Ascending aorta (tissue), 2 donors: Measurements from ENCODE around the gene NUDT9. TPM values are rescaled to one million over a fixed set of nuclear protein-coding genes. Genes with fewer than 3 reads are reported as not detected.
A peak's percentile ranks its signal among the peaks of the same experiment; 100 is the strongest.
"Not testable (repeated sequence)": the region's sequence is repeated elsewhere in the genome, so short reads cannot be mapped to it uniquely, and the experiment has no call there.

Experiments used
- DNase-seq, 2 donors: peaks; one replicate each; pipeline ENCODE4 v3.0.0-alpha.2; 2019; ENCODE audit warnings: low spot score in 2 of 2
- H3K27ac ChIP-seq, 2 donors: fragments of 200-600 bp; sonication (generic); one replicate each; pipeline ENCODE4 v1.5.1; 2016 to 2017; ENCODE audit warnings: mild to moderate bottlenecking in 1 of 2
- H3K27me3 ChIP-seq: fragments of 200-600 bp; sonication (generic); one replicate; pipeline ENCODE4 v1.5.1; 2017
- H3K36me3 ChIP-seq, 2 donors: fragments of 200-600 bp; sonication (generic); one replicate each; pipeline ENCODE4 v1.5.1; 2016
- H3K4me1 ChIP-seq, 2 donors: fragments of 200-600 bp; sonication (generic); one replicate each; pipeline ENCODE4 v1.5.1; 2016 to 2017; ENCODE audit warnings: mild to moderate bottlenecking in 1 of 2
- H3K4me3 ChIP-seq, 2 donors: fragments of 200-600 bp; sonication (generic); one replicate each; pipeline ENCODE4 v1.5.1; 2016 to 2017; ENCODE audit warnings: mild to moderate bottlenecking in 1 of 2
- H3K9me3 ChIP-seq, 2 donors: fragments of 200-600 bp; sonication (generic); one replicate each; pipeline ENCODE4 v1.5.1; 2016
- CTCF ChIP-seq, 3 experiments: fragments of 200-600 bp in 2 of 3; fragments of 450-650 bp in 1 of 3; sonication (generic) in 2 of 3; IDR thresholded peaks; one replicate each; pipeline ENCODE4 v1.5.1; 2016 to 2019; ENCODE audit warnings: antibody characterized with exemption in 3 of 3, mild to moderate bottlenecking in 1 of 3, moderate library complexity in 1 of 3
- intact Hi-C: fragments of 100-400 bp; cut with DNase I; formaldehyde crosslinking; loops from one replicate; pipeline ENCODE4 v1.15.1; 2023
- total RNA-seq: library from RNA; depleted of rRNA; stranded (reverse); fragments of >200 nt; gene quantifications from one replicate; pipeline ENCODE4 v1.1.0, GENCODE V29; 2016

Gene NUDT9
- total RNA-seq, 1 donor from 2014 or later, result 35.9 TPM

- Histone ChIP-seq H3K4me1 (peaks cover 0 to 11% of the 10 kb centered on the region in 2 donors), H3K9me3 (peaks cover 0 to 14% of the 10 kb centered on the region in 2 donors), H3K36me3 (no peaks in the 10 kb centered on the region), H3K27ac (no peak overlapping the region), H3K4me3 (no peak overlapping the region), H3K27me3 (no peaks in the 10 kb centered on the region)
- intact Hi-C loops, result no loop called here
- DNase-seq, result no peak
- TF ChIP-seq CTCF (IDR thresholded peaks at IDR 0.05), result no peak
These were observed 35.1 kb upstream of the NUDT9 start for GRCh38 chr4:87387237-87387636.

GRCh38 chr4:87388901-87389300 is 33.5 kb upstream of the NUDT9 start:
- peak overlapping the region; percentile 69 for H3K4me3 ChIP-seq
- no peak overlapping the region for H3K27ac ChIP-seq
- no peak for DNase-seq
- H3K9me3 ChIP-seq, result peaks cover 0 to 14% of the 10 kb centered on the region in 2 donors
- H3K27me3 ChIP-seq, result no peaks in the 10 kb centered on the region
- no peak for TF ChIP-seq CTCF (IDR thresholded peaks at IDR 0.05)
- peaks cover 0 to 11% of the 10 kb centered on the region in 2 donors for H3K4me1 ChIP-seq
- intact Hi-C loops, result no loop called here
- H3K36me3 ChIP-seq, result no peaks in the 10 kb centered on the region

DNA sequence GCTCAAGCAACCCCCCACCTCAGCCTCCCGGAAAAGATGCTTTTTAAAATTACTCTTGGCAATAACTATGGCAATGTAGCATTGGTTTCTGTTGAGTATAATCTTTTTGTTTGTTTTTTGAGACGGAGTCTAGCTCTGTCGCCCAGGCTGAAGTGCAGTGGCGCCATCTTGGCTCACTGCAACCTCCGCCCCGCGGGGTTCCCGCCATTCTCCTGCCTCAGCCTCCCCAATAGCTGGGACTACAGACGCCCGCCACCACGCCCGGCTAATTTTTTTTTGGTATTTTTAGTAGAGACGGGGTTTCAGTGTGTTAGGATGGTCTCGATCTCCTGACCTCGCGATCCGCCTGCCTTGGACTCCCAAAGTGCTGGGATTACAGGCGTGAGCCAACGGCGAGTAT is 32.3 kb upstream of the NUDT9 start:
- H3K27me3 ChIP-seq, DNase-seq, H3K36me3 ChIP-seq, H3K9me3 ChIP-seq, intact Hi-C loops: not testable (repeated sequence)
- H3K4me3 ChIP-seq, result peak overlapping the region; percentile 69
- peak overlapping the region; percentile 86 to 89 for H3K27ac ChIP-seq
- peaks cover 0 to 11% of the 10 kb centered on the region in 2 donors for H3K4me1 ChIP-seq

- no peaks in the 10 kb centered on the region for H3K27me3 ChIP-seq
- no peak for DNase-seq
- intact Hi-C loops, result no loop called here
- peaks cover 0 to 5% of the 10 kb centered on the region in 2 donors for H3K9me3 ChIP-seq
- no peaks in the 10 kb centered on the region for H3K36me3 ChIP-seq
- H3K4me3 ChIP-seq, result peak overlapping the region; percentile 69
- H3K4me1 ChIP-seq, result peaks cover 0 to 11% of the 10 kb centered on the region in 2 donors
- H3K27ac ChIP-seq, result peak overlapping the region; percentile 86 to 89
- TF ChIP-seq CTCF (IDR thresholded peaks at IDR 0.05), result no peak
These were observed 31.9 kb upstream of the NUDT9 start for GRCh38 chr4:87390551-87390890.

GRCh38 chr4:87390891-87391575 is 31.3 kb upstream of the NUDT9 start, which contains the start of gene HSD17B11:
Gene HSD17B11, minus strand, starts transcription at chr4:87391188. Its CDS starts 118 bp downstream, at chr4:87391070.
- Histone ChIP-seq H3K4me3 (peak within 1 kb of the TSS; percentile 69), H3K27me3 (no peaks in the 10 kb centered on the region), H3K9me3 (peaks cover 0 to 4% of the 10 kb centered on the region in 2 donors), H3K4me1 (peaks cover 0 to 11% of the 10 kb centered on the region in 2 donors), H3K36me3 (no peaks in the 10 kb centered on the region), H3K27ac (peak within 1 kb of the TSS; percentile 86 to 89)
- peak in 1 of 3 experiments; percentile 24 for TF ChIP-seq CTCF (IDR thresholded peaks at IDR 0.05)
- DNase-seq, result peak; percentile 71 to 94
- intact Hi-C loops, result loop anchor here (1.0 kb wide), 1 partner anchor 31 kb away; the partner anchor contains the start of gene NUDT9

- TF ChIP-seq CTCF (IDR thresholded peaks at IDR 0.05), result no peak
- peaks cover 0 to 11% of the 10 kb centered on the region in 2 donors for H3K4me1 ChIP-seq
- H3K4me3 ChIP-seq, result peak overlapping the region; percentile 69
- H3K36me3 ChIP-seq, result no peaks in the 10 kb centered on the region
- H3K27me3 ChIP-seq, result no peaks in the 10 kb centered on the region
- peaks cover 0 to 4% of the 10 kb centered on the region in 2 donors for H3K9me3 ChIP-seq
- H3K27ac ChIP-seq, result peak overlapping the region; percentile 86 to 89
- intact Hi-C loops, result loop anchor here (1.0 kb wide), 1 partner anchor 31 kb away; the partner anchor contains the start of gene NUDT9
- DNase-seq, result no peak
These were observed 30.8 kb upstream of the NUDT9 start for GRCh38 chr4:87391576-87392054.
